ENCODE measurements around the gene SCGB1A1.

Gene SCGB1A1

DNA sequence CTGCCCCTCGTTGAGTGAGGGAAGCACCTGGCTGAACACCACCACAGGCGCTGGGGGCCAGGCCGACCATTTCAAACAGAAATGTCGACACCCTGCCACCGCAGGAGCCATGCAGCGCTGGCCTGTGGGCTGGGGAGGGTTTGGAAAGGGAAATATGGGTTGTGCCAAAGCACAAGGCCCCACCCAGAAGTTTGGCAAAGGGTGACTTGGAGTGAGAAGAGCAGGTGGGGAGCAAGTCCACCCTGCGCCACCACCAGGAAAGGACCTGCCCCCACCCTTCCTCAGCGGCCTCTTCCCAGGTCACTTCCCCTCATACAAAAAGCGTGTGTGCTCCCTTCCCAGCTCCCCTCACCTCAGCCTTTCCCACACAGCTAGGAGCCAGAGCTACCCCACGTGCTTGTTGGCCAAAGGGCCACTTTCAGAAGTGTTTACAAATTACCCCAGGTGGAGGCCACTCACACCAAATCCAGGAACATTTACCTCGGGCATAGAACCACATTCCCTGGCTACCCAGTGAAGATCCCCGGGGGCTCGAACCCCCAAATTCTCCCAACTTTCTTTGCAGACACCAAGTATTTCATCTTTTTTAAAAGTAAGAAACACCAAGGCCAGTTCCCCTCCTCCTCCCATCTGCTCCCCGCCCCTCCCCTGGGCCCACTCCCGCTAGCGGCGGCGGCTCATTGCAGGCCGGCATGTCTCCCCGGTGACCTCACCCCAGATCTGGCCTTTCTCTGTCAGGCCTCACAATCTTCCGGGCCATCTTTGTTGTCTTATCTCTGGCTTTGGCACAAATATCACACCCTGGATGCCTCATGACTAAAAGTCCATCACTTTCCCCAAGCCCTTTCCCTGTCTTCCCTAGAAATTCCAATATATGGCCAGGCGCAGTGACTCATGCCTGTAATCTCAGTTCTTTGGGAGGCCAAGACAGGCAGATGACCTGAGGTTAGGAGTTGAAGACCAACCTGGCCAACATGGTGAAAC is 20.5 kb upstream of the SCGB1A1 start:
- DNase-seq (ENCODE audit: low read depth), result no peak

DNA sequence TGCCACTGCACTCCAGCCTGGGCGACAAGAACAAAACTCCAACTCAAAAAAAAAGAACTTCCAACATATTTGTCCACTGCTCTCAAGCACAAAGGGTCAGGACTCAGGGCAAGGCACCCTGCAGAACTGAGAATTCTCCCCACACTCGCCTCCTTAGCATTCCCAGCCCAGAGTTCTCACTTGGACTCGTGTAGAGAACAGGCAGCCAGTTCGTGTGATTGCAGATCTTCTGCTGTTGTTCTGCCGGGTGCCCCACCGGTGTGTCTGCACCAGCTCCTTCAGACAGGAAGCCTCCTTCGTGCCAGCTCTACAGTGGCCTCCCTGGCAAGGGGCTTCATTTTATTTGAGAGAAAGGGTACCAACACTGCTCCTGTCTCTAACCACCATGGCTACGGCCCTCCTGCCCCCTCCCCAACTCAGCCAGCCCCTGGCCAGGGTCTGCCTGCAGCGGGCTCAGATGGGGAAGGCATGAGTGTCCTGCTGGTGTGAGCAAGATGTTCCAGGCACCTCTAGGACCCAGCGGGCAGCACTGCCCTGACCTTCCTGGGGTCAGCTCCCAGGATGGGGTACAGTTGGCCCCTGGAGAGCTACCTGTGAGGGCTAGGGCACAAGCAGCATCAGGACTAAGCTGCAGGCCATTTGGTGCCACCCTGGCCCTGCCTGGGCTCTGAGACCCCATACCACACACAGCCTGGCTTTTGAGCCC is 19.5 kb upstream of the SCGB1A1 start:
- no peak for DNase-seq (ENCODE audit: low read depth)

DNA sequence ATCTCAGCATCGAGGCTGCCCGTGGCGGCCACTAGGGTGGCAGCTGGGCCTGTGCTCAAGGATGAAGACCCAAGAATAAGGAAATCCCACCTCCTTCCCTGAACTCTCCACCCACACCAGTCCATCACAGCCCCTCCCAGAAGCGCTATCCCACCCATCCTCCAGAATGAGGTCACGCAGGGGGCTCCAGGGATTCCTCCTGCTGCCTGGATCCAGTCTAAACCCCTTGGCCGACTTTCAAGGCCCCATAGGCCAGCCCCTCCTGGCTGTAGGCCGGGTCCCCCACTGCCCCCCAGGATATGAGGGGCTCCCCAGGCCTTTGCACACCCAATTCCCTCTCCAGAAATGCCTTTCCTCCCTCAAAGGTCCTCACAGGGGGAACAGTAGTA is 19.0 kb upstream of the SCGB1A1 start:
- DNase-seq (ENCODE audit: low read depth), result no peak

DNA sequence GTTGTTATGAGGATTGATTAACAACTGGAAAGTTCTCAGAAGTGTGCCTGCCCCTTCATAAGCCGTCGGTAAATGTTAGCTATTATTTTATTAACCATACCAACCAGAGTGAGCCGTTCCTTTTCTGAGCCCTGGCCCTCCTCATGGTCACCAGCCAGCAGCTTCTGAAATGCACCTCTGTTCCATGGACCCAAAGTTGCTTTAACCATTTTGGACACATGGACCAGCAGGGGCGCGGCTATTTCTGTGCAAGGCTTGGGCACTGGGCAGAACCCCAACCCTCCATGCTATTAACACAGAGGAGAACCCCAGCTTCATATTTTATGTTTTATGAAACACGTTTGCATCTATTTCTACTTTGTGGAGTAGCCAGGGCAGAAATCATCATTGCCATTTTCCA is 18.6 kb upstream of the SCGB1A1 start:
- DNase-seq (ENCODE audit: low read depth), result no peak

DNA sequence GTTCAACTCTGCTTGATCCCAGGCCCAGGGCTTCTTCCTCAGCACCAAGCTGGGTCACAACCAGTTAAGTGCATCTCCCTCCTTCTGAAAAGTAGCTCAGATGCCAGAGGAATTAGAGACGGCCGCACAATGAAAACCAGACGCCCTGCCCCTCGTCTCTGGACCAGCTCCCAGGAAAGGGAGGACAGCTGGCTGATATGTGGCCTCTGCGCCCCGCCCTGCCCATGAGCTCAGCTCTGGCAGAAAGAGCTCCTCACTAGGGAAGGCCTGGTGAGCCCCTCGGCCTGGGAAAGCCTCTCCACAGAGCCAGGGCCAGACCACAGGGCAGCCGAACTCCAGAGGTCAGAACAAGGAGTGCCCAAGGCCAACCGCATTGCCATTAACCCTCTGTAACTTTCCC is 18.1 kb upstream of the SCGB1A1 start:
- DNase-seq (ENCODE audit: low read depth), result no peak

DNA sequence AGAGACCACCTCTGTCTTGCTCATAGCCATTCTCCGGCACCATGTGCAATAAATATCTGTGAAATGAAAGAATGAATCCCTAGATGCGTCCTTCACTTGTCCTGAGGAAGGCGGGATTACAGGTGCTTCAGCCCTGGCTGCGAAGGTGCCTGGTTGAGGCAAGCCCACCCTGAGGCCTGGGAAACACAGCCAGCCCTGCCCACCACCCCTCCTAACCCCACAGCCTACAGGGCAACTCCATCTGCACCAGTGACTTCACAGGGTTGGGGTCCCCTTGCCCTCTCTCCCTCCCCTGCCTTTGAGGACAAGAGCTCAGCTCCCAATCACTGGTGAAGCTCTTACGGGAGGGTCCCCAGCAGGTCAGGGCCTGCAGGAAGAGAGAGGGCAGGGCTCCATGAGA is 17.5 kb upstream of the SCGB1A1 start:
- no peak for DNase-seq (ENCODE audit: low read depth)

DNA sequence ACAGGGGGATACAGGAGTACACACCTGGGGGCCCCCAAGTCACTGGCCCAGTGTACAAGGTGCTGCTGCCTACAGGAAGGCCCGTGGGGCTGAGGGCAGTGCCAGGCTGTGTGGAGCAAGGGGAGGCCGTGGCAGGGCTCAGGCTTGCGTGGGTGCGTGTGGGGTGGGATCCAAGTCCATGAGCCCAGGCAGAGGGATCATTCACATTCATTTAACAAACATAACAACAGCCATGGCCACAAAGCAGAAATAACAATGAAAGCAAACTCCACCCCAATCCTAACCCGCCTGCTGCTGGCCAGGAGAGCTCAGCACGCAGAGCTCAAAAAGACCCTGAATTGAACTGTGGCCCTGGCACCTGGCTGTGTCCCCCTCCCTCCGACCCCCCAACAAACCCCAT is 17.0 kb upstream of the SCGB1A1 start:
- no peak for DNase-seq (ENCODE audit: low read depth)

DNA sequence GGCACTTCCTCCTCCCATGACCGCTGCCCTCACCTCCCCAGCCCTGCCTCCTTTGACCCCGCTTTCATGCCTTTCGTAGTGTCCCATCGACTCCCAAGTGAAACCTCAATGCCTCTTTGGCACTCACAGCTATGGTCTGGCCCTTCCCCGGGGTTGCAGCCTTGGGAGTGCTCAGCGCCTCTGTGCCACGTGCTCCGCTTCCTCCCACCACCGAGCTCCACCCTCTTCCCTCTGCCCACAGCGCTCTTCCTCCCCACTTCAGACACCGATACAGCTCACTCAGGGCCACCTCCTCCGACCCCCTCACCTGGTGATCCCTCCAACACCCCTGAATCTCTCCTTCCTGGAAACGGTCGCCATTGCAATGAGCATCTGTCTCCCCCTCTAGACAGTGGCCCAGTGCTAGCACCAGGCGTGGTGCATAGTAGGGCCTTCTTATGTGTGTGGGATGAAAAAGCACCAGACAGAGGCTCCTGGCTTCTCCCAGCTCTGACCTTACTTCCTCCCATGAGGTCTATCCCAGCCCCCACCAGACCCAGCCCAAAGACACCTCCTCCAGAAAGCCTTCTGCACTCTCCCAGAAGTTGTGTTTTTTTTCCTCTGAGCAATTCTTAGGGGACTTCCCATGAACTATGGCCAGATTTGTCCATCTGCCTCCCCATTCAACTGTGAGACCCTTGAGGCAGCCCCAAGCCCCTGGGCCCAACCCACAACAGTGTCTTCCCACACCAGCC is 16.4 kb upstream of the SCGB1A1 start:
- no peak for DNase-seq (ENCODE audit: low read depth)

DNA sequence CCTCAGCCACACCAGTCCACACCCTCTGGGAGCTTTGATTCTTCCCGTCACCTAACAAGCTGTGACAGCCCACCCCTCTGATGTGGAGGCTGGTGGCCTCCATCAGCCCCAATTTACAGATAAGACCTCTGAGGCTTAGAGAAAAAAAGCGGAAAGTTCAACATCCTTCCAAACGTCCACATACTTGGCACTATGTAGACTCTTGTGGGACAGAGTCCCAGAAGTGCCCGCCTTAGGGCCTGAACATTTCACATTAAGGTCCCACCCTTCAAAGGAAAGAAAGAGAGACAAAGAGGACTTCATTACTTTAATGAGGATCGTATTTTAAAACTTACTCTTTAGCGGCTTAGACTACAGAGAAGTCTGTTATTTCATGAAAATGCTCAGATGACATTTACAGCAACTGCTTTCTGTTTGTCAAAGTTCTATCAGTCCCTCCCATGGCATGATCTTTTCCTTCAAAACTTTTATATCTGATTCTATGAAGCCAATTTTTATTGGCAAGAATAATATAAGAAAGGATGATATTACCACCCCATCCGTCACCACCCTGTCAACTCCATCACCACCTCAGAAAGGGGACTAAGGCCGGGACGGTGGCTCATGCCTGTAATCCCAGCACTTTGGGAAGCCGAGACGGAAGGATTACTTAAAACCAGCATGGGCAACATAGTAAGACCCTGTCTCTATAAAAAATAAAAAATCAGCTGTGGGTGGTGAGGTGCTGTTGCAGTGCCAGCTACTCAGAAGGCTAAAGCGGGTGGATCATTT is 15.7 kb upstream of the SCGB1A1 start:
- no peak for DNase-seq (ENCODE audit: low read depth)

- no peak for DNase-seq (ENCODE audit: low read depth)
These were observed 14.4 kb upstream of the SCGB1A1 start for GRCh38 chr11:62404435-62404834.

DNA sequence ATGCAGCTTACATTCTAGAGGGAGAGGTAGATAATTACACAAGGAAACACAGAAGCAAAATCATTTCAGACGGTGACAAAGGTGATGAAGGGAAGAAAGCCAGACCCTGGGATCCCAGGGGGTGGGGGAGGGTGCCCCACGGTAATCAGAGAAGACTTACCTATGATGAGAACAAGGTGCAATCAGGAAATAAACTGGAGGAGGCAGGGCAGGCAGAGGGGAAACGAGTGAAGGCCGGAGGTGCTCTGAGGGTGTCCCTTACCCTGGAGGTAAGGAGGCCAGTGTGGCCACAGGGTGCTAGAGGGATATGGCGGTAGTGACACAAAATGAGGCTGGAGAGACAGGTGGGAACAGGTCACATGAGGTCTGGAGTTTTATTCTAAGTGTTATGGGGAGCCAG is 13.9 kb upstream of the SCGB1A1 start:
- DNase-seq (ENCODE audit: low read depth), result no peak

- no peak for DNase-seq (ENCODE audit: low read depth)
These were observed 12.8 kb upstream of the SCGB1A1 start for GRCh38 chr11:62406034-62406433.

DNA sequence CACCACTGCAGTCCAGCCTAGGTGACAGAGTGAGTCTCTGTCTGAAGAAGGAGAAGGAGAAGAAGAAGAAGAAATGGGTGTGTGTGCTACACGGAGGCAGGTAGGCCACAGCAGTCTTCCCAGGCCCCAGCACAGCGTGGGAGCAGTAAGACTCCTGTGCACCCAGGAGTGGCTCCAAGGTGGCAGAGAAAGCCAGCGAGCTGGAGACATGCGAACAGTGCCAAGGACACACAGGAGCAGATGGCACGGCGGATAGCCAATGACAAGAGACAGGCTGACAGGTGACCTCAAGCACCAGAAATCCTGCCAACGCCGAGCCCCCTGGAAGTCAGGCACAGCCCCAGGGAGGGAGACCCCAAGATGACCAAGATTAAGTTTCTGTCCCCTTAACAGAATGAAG is 9.0 kb upstream of the SCGB1A1 start:
- DNase-seq (ENCODE audit: low read depth), result no peak

DNA sequence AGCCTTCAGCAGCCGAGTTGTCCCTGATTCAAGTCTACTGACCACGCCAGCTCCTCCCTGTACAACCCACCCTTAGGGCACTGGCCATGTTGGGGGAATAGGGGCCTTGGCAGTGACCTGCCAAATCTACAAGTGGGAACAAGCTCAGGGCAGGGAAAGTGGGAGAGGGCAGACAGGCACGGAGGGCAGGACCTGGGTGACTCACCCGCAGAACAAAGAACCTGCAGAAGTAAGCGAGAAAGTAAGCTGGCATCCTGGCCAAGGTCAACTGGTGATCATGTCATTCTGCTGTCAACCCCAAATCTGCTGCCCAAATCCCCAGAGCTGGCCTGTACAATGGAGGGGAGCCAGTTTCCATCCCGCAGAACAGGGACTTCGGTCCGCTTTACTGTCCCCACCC is 7.9 kb upstream of the SCGB1A1 start:
- DNase-seq (ENCODE audit: low read depth), result no peak

- no peak for DNase-seq (ENCODE audit: low read depth)
These were observed 7.3 kb upstream of the SCGB1A1 start for GRCh38 chr11:62411524-62411923.

GRCh38 chr11:62413060-62413696 is 5.7 kb upstream of the SCGB1A1 start:
- no peak for DNase-seq (ENCODE audit: low read depth)

GRCh38 chr11:62416596-62416995 is 2.2 kb upstream of the SCGB1A1 start:
- no peak for DNase-seq (ENCODE audit: low read depth)

- DNase-seq (ENCODE audit: low read depth), result no peak
These were observed 697 bp upstream of the SCGB1A1 start for GRCh38 chr11:62418136-62418535.

DNA sequence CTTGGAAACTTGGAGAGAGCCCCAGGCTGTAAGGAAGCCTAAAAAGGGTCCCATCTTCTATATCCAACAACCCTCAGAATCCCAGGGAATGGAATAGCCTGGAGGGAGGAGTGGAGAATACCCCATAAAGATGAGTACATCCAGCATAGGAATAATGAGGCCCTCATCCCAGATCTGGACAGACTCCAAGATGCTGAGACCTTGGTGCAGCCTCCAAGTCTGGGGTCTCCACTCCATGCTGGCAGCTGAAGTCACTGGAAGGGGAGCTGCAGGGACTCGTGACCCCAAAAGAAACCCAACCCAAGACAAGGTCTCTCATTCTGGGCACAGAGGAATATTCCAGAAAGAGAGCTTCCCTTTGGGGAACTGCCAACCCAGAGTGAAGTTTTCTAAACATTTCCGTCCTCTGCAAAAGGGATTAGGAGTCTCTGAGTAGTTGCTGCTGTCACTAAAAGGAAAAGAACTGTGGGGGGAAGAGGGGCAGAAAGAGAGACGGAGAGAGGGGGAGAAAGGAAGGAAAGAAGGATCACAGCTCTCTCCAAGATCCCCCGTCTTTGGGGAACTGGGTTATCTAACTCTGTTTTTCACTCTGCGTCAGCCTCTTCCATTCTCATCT is 589 bp downstream of the SCGB1A1 start:
- no peak for DNase-seq (ENCODE audit: low read depth)

DNA sequence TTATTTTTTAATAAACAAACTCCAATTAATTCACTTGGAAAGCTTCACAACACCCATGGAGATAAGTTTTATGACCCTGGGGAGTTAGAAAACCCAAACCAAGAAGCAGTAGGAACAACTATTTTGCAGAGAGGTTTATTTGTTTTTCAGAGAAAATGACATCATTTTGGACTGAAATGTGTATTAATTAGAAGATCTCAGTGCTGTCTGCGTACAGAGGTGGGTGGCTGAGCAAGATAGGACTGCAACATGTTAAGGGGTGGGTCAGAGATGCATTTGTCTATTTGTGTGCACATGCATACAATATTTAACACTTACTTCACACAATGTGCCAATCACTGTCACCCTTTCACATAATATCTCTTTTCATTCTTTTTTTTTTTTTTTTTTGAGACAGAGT is 1.1 kb downstream of the SCGB1A1 start:
- no peak for DNase-seq (ENCODE audit: low read depth)

GRCh38 chr11:62420882-62421281 is 2.0 kb downstream of the SCGB1A1 start:
- no peak for DNase-seq (ENCODE audit: low read depth)
